ENCODE data around the gene ERGIC1.
"Not testable (repeated sequence)": the region's sequence is repeated elsewhere in the genome, so short reads cannot be mapped to it uniquely, and the experiment has no call there.

ERGIC1 gene

GRCh38 chr5:172833686-172834414, at the start of gene ERGIC1:
Gene ERGIC1 (plus strand): TSS chr5:172834251. CDS start chr5:172834414, 163 bp downstream.
- DNase-seq (ENCODE audit: low read depth in 2 of 2, low spot score in 1 of 2), result peak in 1 of 2 donors; percentile 36

GRCh38 chr5:172785429-172786088, 48.5 kb upstream of the ERGIC1 start:
- no peak for DNase-seq (ENCODE audit: low read depth in 2 of 2, low spot score in 1 of 2)

GRCh38 chr5:172786736-172787462, 47.2 kb upstream of the ERGIC1 start:
- no peak for DNase-seq (ENCODE audit: low read depth in 2 of 2, low spot score in 1 of 2)

GRCh38 chr5:172787538-172787937, 46.5 kb upstream of the ERGIC1 start:
- DNase-seq (ENCODE audit: low read depth in 2 of 2, low spot score in 1 of 2), result not testable (repeated sequence)

- DNase-seq (ENCODE audit: low read depth in 2 of 2, low spot score in 1 of 2), result no peak
Observed at GRCh38 chr5:172788771-172789686, 45.0 kb upstream of the ERGIC1 start.

GRCh38 chr5:172789687-172790495, 44.2 kb upstream of the ERGIC1 start:
- DNase-seq (ENCODE audit: low read depth in 2 of 2, low spot score in 1 of 2), result no peak

- DNase-seq (ENCODE audit: low read depth in 2 of 2, low spot score in 1 of 2), result no peak
Observed at GRCh38 chr5:172790496-172790889, 43.6 kb upstream of the ERGIC1 start.

GRCh38 chr5:172791286-172791685, 42.8 kb upstream of the ERGIC1 start:
- no peak for DNase-seq (ENCODE audit: low read depth in 2 of 2, low spot score in 1 of 2)

GRCh38 chr5:172791726-172792445, 42.2 kb upstream of the ERGIC1 start:
- no peak for DNase-seq (ENCODE audit: low read depth in 2 of 2, low spot score in 1 of 2)

- no peak for DNase-seq (ENCODE audit: low read depth in 2 of 2, low spot score in 1 of 2)
Observed at GRCh38 chr5:172792701-172793570, 41.1 kb upstream of the ERGIC1 start.

- DNase-seq (ENCODE audit: low read depth in 2 of 2, low spot score in 1 of 2), result no peak
Observed at GRCh38 chr5:172793577-172794488, 40.2 kb upstream of the ERGIC1 start.

GRCh38 chr5:172795318-172795977, 38.6 kb upstream of the ERGIC1 start:
- DNase-seq (ENCODE audit: low read depth in 2 of 2, low spot score in 1 of 2), result no peak

GRCh38 chr5:172796306-172796705, 37.7 kb upstream of the ERGIC1 start:
- no peak for DNase-seq (ENCODE audit: low read depth in 2 of 2, low spot score in 1 of 2)

- DNase-seq (ENCODE audit: low read depth in 2 of 2, low spot score in 1 of 2), result no peak
Observed at GRCh38 chr5:172797771-172798191, 36.3 kb upstream of the ERGIC1 start.

GRCh38 chr5:172798422-172799215, 35.4 kb upstream of the ERGIC1 start:
- no peak for DNase-seq (ENCODE audit: low read depth in 2 of 2, low spot score in 1 of 2)

GRCh38 chr5:172799416-172799815, 34.6 kb upstream of the ERGIC1 start:
- DNase-seq (ENCODE audit: low read depth in 2 of 2, low spot score in 1 of 2), result no peak
